Measurements from ENCODE around the gene OCLN. TPM values are rescaled to one million over a fixed set of nuclear protein-coding genes. Genes with fewer than 3 reads are reported as not detected.
A peak's percentile ranks its signal among the peaks of the same experiment; 100 is the strongest.
"Not testable (repeated sequence)": the region's sequence is repeated elsewhere in the genome, so short reads cannot be mapped to it uniquely, and the experiment has no call there.

The OCLN gene
- polyA plus RNA-seq, 1 donor from 2014 or later: 6.5 TPM

DNA sequence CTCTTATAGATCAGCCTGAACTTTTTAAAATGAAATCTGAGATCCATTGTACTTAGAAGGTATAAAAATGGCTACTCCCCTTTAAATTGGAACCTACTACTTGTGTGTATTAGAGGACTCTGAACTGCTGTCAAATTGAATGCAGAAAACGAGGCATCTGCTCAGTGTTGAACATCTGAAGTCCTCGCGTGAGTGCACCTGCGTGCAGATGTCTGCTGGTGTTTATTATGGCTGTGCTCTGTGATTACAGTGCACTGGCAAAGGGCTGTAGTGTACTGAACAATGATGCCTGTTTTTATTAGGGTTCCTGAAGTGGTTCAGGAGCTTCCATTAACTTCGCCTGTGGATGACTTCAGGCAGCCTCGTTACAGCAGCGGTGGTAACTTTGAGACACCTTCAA is 52.0 kb downstream of the OCLN start:
- not testable (repeated sequence) for H3K4me2 ChIP-seq (ENCODE audit: low read length); H3K9ac ChIP-seq (ENCODE audit: low read length); H3K27me3 ChIP-seq (ENCODE audit: insufficient read depth, low read depth, low read length); H3K36me3 ChIP-seq (ENCODE audit: insufficient read depth, low read length); H4K20me1 ChIP-seq (ENCODE audit: insufficient read depth); H3K9me2 ChIP-seq (ENCODE audit: insufficient read depth, low read length); H3K27ac ChIP-seq (ENCODE audit: low read length); H3F3A ChIP-seq (ENCODE audit: insufficient read depth, low read length, poor library complexity, severe bottlenecking); H3K9me3 ChIP-seq (ENCODE audit: low read length); H3K4me3 ChIP-seq (ENCODE audit: low read length); H2AFZ ChIP-seq (ENCODE audit: low read depth, low read length); H3K79me2 ChIP-seq (replicated peaks; ENCODE audit: insufficient read depth, low read length)

DNA sequence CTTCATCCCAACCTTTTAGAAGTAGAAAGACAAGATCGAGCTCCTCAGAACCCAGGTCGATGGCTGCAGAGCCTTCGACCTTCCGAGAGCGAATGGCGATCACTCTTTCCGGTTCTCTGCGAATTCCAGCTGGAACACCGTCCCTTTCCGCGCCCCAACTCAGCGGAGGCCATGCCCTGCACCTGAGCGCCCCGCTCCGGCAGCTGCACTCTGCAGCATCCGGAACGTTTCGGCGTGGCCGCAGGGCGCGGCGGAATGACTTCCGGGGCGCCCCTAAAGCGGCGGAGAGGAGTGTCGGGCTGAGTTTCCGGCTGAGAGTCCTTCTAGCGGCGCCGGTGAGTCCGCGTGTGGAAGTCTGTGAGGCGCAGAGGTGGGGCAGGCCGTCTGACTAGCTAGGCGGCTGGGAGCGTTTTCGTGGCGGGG is 67.3 kb downstream of the OCLN start, which contains the start of gene GTF2H2C:
Gene GTF2H2C (plus strand): TSS at position 284 of the 423 bp plus-strand sequence. CDS start 4,942 bp downstream, outside the sequence.
- peak within 1 kb of the TSS; percentile 51 for H2AFZ ChIP-seq (ENCODE audit: low read depth, low read length)
- H3F3A ChIP-seq (ENCODE audit: insufficient read depth, low read length, poor library complexity, severe bottlenecking); H3K79me2 ChIP-seq (replicated peaks; ENCODE audit: insufficient read depth, low read length); H3K27me3 ChIP-seq (ENCODE audit: insufficient read depth, low read depth, low read length); H3K9me3 ChIP-seq (ENCODE audit: low read length); H3K9me2 ChIP-seq (ENCODE audit: insufficient read depth, low read length); H3K36me3 ChIP-seq (ENCODE audit: insufficient read depth, low read length); H4K20me1 ChIP-seq (ENCODE audit: insufficient read depth); H3K4me2 ChIP-seq (ENCODE audit: low read length): not testable (repeated sequence)
- peak within 1 kb of the TSS; percentile 39 for H3K27ac ChIP-seq (ENCODE audit: low read length)
- peak; percentile 35 for TF ChIP-seq SMC3 (conservative IDR thresholded peaks at IDR 0.05; ENCODE audit: poor library complexity)
- peak; percentile 52 for TF ChIP-seq POLR2AphosphoS5 (IDR thresholded peaks at IDR 0.05)
- TF ChIP-seq RAD21 (conservative IDR thresholded peaks at IDR 0.05): peak; percentile 41
- TF ChIP-seq, protein P1, sequence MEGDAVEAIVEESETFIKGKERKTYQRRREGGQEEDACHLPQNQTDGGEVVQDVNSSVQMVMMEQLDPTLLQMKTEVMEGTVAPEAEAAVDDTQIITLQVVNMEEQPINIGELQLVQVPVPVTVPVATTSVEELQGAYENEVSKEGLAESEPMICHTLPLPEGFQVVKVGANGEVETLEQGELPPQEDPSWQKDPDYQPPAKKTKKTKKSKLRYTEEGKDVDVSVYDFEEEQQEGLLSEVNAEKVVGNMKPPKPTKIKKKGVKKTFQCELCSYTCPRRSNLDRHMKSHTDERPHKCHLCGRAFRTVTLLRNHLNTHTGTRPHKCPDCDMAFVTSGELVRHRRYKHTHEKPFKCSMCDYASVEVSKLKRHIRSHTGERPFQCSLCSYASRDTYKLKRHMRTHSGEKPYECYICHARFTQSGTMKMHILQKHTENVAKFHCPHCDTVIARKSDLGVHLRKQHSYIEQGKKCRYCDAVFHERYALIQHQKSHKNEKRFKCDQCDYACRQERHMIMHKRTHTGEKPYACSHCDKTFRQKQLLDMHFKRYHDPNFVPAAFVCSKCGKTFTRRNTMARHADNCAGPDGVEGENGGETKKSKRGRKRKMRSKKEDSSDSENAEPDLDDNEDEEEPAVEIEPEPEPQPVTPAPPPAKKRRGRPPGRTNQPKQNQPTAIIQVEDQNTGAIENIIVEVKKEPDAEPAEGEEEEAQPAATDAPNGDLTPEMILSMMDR (IDR thresholded peaks at IDR 0.05; ENCODE audit: poor library complexity, severe bottlenecking): peak; percentile 52
- H3K4me3 ChIP-seq (ENCODE audit: low read length): peak within 1 kb of the TSS; percentile 58
- H3K9ac ChIP-seq (ENCODE audit: low read length): peak within 1 kb of the TSS; percentile 31

DNA sequence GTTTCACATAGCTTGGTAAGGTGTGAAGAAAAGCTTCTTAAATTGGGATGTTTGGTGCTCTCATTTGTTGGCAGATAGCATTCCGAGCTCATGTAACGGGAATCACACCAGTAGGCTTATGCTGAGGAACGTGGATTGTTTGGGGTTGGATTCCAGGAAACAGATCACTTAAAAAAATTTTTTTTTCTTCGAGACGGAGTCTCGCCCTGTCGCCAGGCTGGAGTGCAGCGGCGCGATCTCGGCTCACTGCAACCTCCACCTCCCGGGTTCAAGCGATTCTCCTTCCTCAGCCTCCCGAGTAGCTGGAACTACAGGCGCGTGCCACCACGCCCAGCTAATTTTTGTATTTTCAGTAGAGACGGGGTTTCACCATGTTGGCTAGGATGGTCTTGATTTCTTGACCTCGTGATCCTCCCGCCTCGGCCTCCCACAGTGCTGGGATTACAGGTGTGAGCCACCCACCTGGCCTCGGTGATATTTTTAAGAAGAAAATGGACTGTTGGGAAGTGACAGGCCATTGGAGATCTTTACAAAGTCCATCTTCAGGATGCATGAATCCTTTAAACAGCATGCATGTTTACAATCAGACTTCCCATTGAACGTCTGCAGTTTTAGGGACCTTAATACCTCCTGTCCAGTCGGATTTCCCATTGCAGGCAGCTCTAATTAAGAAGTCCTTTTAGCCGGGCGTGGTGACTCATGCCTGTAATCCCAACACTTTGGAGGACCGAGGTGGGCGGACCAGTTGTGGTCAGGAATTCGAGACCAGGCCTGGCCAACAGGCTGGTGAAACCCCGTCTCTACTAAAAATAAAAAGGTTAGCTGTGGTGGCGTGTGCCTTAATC is 68.2 kb downstream of the OCLN start:
- H3K36me3 ChIP-seq (ENCODE audit: insufficient read depth, low read length); H3K27me3 ChIP-seq (ENCODE audit: insufficient read depth, low read depth, low read length): not testable (repeated sequence)

DNA sequence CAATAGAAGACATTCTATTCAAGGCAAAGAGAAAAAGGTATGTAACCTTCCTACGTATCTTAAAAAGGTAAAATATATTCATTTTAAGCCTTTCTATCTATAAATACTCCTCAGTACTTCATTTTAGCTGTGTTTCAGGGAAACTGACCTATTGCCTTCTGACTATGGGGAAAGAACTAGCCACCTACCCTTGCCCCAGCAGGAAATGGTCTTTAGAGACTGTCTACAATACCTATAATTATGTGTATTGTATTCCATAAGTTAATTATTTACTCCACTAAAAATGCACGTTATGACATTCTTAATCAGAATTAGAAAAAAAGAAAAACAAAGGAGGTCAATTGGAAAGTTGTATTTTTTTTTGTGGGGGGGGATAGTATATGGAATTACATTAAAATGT is 73.6 kb downstream of the OCLN start:
- not testable (repeated sequence) for H3K79me2 ChIP-seq (replicated peaks; ENCODE audit: insufficient read depth, low read length); H3F3A ChIP-seq (ENCODE audit: insufficient read depth, low read length, poor library complexity, severe bottlenecking); H3K4me3 ChIP-seq (ENCODE audit: low read length); H3K9me2 ChIP-seq (ENCODE audit: insufficient read depth, low read length); H3K9me3 ChIP-seq (ENCODE audit: low read length); H3K36me3 ChIP-seq (ENCODE audit: insufficient read depth, low read length); H2AFZ ChIP-seq (ENCODE audit: low read depth, low read length); H3K27ac ChIP-seq (ENCODE audit: low read length); H3K4me2 ChIP-seq (ENCODE audit: low read length); H3K9ac ChIP-seq (ENCODE audit: low read length); H4K20me1 ChIP-seq (ENCODE audit: insufficient read depth); H3K27me3 ChIP-seq (ENCODE audit: insufficient read depth, low read depth, low read length)

More for the DNA sequence above, 68.2 kb downstream of the OCLN start:
- peak overlapping the region; percentile 53 for H3K4me3 ChIP-seq (ENCODE audit: low read length)
- H3K27ac ChIP-seq (ENCODE audit: low read length); H3K9ac ChIP-seq (ENCODE audit: low read length); H4K20me1 ChIP-seq (ENCODE audit: insufficient read depth); H3K9me2 ChIP-seq (ENCODE audit: insufficient read depth, low read length); H2AFZ ChIP-seq (ENCODE audit: low read depth, low read length); H3F3A ChIP-seq (ENCODE audit: insufficient read depth, low read length, poor library complexity, severe bottlenecking); H3K79me2 ChIP-seq (replicated peaks; ENCODE audit: insufficient read depth, low read length); H3K4me2 ChIP-seq (ENCODE audit: low read length); H3K9me3 ChIP-seq (ENCODE audit: low read length): not testable (repeated sequence)

DNA sequence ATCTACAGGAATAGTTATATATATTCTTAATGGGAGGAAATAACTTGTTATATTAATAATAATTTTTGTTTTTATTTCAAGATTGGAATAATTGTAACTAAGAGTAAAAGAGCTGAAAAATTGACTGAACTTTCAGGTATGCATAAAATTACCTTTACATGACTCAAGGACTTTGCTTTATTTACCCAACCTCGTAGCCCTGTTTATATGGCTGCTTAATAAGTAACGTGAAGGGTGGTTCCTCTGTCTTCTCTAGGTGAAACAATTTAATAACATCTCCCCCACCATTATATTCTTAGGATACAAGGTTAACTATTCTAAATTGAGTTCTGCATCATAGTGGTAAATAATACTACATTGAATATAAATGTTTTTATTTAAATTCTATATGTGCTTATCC is 75.5 kb downstream of the OCLN start:
- H3K9me2 ChIP-seq (ENCODE audit: insufficient read depth, low read length); H3F3A ChIP-seq (ENCODE audit: insufficient read depth, low read length, poor library complexity, severe bottlenecking); H3K4me3 ChIP-seq (ENCODE audit: low read length); H2AFZ ChIP-seq (ENCODE audit: low read depth, low read length); H3K79me2 ChIP-seq (replicated peaks; ENCODE audit: insufficient read depth, low read length); H3K9me3 ChIP-seq (ENCODE audit: low read length); H3K4me2 ChIP-seq (ENCODE audit: low read length); H3K27ac ChIP-seq (ENCODE audit: low read length); H3K27me3 ChIP-seq (ENCODE audit: insufficient read depth, low read depth, low read length); H3K36me3 ChIP-seq (ENCODE audit: insufficient read depth, low read length); H3K9ac ChIP-seq (ENCODE audit: low read length); H4K20me1 ChIP-seq (ENCODE audit: insufficient read depth): not testable (repeated sequence)

DNA sequence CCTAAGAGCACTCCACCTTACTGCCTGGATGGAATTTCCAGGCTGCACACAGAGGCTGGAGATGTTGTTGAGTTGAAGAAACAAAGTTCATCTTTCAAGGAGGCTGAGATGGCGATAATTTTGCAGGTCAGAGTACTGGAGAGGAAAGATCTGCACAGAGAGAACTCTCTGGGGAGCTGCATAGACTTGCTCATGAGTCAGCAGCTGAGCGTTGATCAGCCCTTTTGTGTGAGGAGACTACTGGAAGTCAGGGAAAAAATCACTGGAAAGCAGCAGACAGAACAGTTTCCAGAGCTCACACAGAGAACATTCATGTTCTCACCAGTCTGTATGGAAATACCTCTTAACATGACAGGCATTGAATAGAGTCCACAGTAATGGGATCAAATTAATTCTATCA is 90.8 kb downstream of the OCLN start:
- not testable (repeated sequence) for H3K4me2 ChIP-seq (ENCODE audit: low read length); H3K27me3 ChIP-seq (ENCODE audit: insufficient read depth, low read depth, low read length); H4K20me1 ChIP-seq (ENCODE audit: insufficient read depth); H3F3A ChIP-seq (ENCODE audit: insufficient read depth, low read length, poor library complexity, severe bottlenecking); H3K9me2 ChIP-seq (ENCODE audit: insufficient read depth, low read length); H3K4me3 ChIP-seq (ENCODE audit: low read length); H3K36me3 ChIP-seq (ENCODE audit: insufficient read depth, low read length); H3K9me3 ChIP-seq (ENCODE audit: low read length); H3K27ac ChIP-seq (ENCODE audit: low read length); H3K9ac ChIP-seq (ENCODE audit: low read length); H3K79me2 ChIP-seq (replicated peaks; ENCODE audit: insufficient read depth, low read length); H2AFZ ChIP-seq (ENCODE audit: low read depth, low read length)

Data from neural cell (in vitro differentiated cells).